ENCODE results near the gene DHDH. TPM values are rescaled to one million over a fixed set of nuclear protein-coding genes. Genes with fewer than 3 reads are reported as not detected.

Gene DHDH
- total RNA-seq, 2 experiments from 2014 or later, result not detected

GRCh38 chr19:48994035-48994386, 60.5 kb downstream of the DHDH start:
- Histone ChIP-seq H3K27ac (ENCODE audit: low read depth, low read length, poor library complexity, severe bottlenecking) (peak overlapping the region; percentile 77), H3K9me2 (ENCODE audit: insufficient read depth, low read length) (no peaks in the 10 kb centered on the region), H3K4me2 (ENCODE audit: low read length) (peak overlapping the region; percentile 78), H3K9me3 (ENCODE audit: low read length) (no peaks in the 10 kb centered on the region), H3K4me3 (ENCODE audit: low read depth, low read length, poor library complexity, severe bottlenecking) (peak overlapping the region; percentile 97), H3K79me2 (ENCODE audit: insufficient read depth, low read depth, low read length) (peaks cover 61% of the 10 kb centered on the region), H3K4me1 (ENCODE audit: insufficient read depth, low read length, poor library complexity, severe bottlenecking) (peaks cover 21% of the 10 kb centered on the region), H2AFZ (ENCODE audit: low read length) (peak overlapping the region; percentile 56; the same call in 1 of the 2 replicates), H4K20me1 (ENCODE audit: insufficient read depth, low read length) (peaks cover 4% of the 10 kb centered on the region; the same call in 1 of the 2 replicates), H3K36me3 (ENCODE audit: insufficient read depth, low read length) (peaks cover 32% of the 10 kb centered on the region)
- intact Hi-C loops (cut with micrococcal nuclease; ENCODE audit: unreplicated experiment), result no loop called here
- BruUV-seq (replicated peaks), result TSS peak; percentile 80
- TF ChIP-seq EZH2phosphoT487 (IDR thresholded peaks at IDR 0.05; ENCODE audit: borderline replicate concordance, low read depth, low read length) (no peak), CTCF (conservative IDR thresholded peaks at IDR 0.05; ENCODE audit: low read length) (no peak)
- CTCF ChIA-PET (ENCODE audit: unreplicated experiment), result interaction anchor here (0.6 to 1.3 kb wide), 3 partner anchors 26 to 178 kb away, joined by 3 to 4 read pairs (median 4); no protein-coding TSS in a partner anchor
- DNase-seq (ENCODE audit: low spot score), result no peak
- POLR2A ChIA-PET, result interaction anchor here (1.0 to 1.5 kb wide), 6 partner anchors 11 to 183 kb away, joined by 3 to 7 read pairs (median 4); partner anchors contain the start of genes BAX and BCAT2

Small RNA genes lying within 50 kb of the gene (small RNA-seq; reads per million reads assigned to genes)
- gene AC026803.1, result not detected

Other genes with a start within 250 kb of the DHDH start
Only the 30 nearest of the 31 such genes appear.
- gene MAMSTR, start 214.0 kb upstream of the DHDH start, total RNA-seq (2014; rRNA removed; shearing (Covaris generic)), result 1.1 and 1.2 TPM in 2 replicates
- 1.2 and 1.8 TPM in 2 replicates for gene MAMSTR, start 214.0 kb upstream of the DHDH start, total RNA-seq (2022)
- 0.09 TPM in 1 of 2 replicates, not detected in the other for gene RASIP1, start 193.1 kb upstream of the DHDH start, total RNA-seq (2014; rRNA removed; shearing (Covaris generic))
- 0.31 and 0.36 TPM in 2 replicates for gene RASIP1, start 193.1 kb upstream of the DHDH start, total RNA-seq (2022)
- gene IZUMO1, start 186.8 kb upstream of the DHDH start, total RNA-seq (2014; rRNA removed; shearing (Covaris generic)), result not detected in 2 replicates
- gene IZUMO1, start 186.8 kb upstream of the DHDH start, total RNA-seq (2022), result not detected in 2 replicates
- 0.03 and 0.08 TPM in 2 replicates for gene FUT1, start 181.1 kb upstream of the DHDH start, total RNA-seq (2014; rRNA removed; shearing (Covaris generic))
- not detected in 2 replicates for gene FUT1, start 181.1 kb upstream of the DHDH start, total RNA-seq (2022)
- not detected in 2 replicates for gene FGF21, start 178.2 kb upstream of the DHDH start, total RNA-seq (2014; rRNA removed; shearing (Covaris generic))
- gene FGF21, start 178.2 kb upstream of the DHDH start, total RNA-seq (2022), result not detected in 2 replicates
- gene BCAT2, start 122.7 kb upstream of the DHDH start, total RNA-seq (2014; rRNA removed; shearing (Covaris generic)), result 44.5 and 47.2 TPM in 2 replicates
- gene BCAT2, start 122.7 kb upstream of the DHDH start, total RNA-seq (2022), result 35.9 and 53.0 TPM in 2 replicates
- 4.5 and 4.9 TPM in 2 replicates for gene HSD17B14, start 97.2 kb upstream of the DHDH start, total RNA-seq (2014; rRNA removed; shearing (Covaris generic))
- 1.8 and 3.2 TPM in 2 replicates for gene HSD17B14, start 97.2 kb upstream of the DHDH start, total RNA-seq (2022)
- gene PLEKHA4, start 65.1 kb upstream of the DHDH start, total RNA-seq (2014; rRNA removed; shearing (Covaris generic)), result 4.7 and 8.4 TPM in 2 replicates
- gene PLEKHA4, start 65.1 kb upstream of the DHDH start, total RNA-seq (2022), result 8.1 and 8.8 TPM in 2 replicates
- 31.5 and 31.7 TPM in 2 replicates for gene PPP1R15A, start 61.3 kb upstream of the DHDH start, total RNA-seq (2014; rRNA removed; shearing (Covaris generic))
- gene PPP1R15A, start 61.3 kb upstream of the DHDH start, total RNA-seq (2022), result 23.4 and 23.8 TPM in 2 replicates
- 0.47 TPM in 1 of 2 replicates, not detected in the other for gene TULP2, start 35.0 kb upstream of the DHDH start, total RNA-seq (2014; rRNA removed; shearing (Covaris generic))
- gene TULP2, start 35.0 kb upstream of the DHDH start, total RNA-seq (2022), result 1.6 and 2.9 TPM in 2 replicates
- 72.6 and 88.7 TPM in 2 replicates for gene NUCB1, start 33.4 kb upstream of the DHDH start, total RNA-seq (2014; rRNA removed; shearing (Covaris generic))
- 73.6 and 85.3 TPM in 2 replicates for gene NUCB1, start 33.4 kb upstream of the DHDH start, total RNA-seq (2022)
- gene BAX, start 21.2 kb downstream of the DHDH start, total RNA-seq (2014; rRNA removed; shearing (Covaris generic)), result 94.9 and 95.2 TPM in 2 replicates
- 83.9 and 93.7 TPM in 2 replicates for gene BAX, start 21.2 kb downstream of the DHDH start, total RNA-seq (2022)
- gene FTL, start 31.6 kb downstream of the DHDH start, total RNA-seq (2014; rRNA removed; shearing (Covaris generic)), result 562 and 602 TPM in 2 replicates
- 438 and 467 TPM in 2 replicates for gene FTL, start 31.6 kb downstream of the DHDH start, total RNA-seq (2022)
- 12.5 and 20.0 TPM in 2 replicates for gene GYS1, start 59.6 kb downstream of the DHDH start, total RNA-seq (2014; rRNA removed; shearing (Covaris generic))
- 28.9 and 29.9 TPM in 2 replicates for gene GYS1, start 59.6 kb downstream of the DHDH start, total RNA-seq (2022)
- 265 and 272 TPM in 2 replicates for gene RUVBL2, start 60.2 kb downstream of the DHDH start, total RNA-seq (2014; rRNA removed; shearing (Covaris generic))
- gene RUVBL2, start 60.2 kb downstream of the DHDH start, total RNA-seq (2022), result 125 and 146 TPM in 2 replicates
- 1.1 TPM in 1 of 2 replicates, not detected in the other for gene LHB, start 83.4 kb downstream of the DHDH start, total RNA-seq (2014; rRNA removed; shearing (Covaris generic))
- not detected in 2 replicates for gene LHB, start 83.4 kb downstream of the DHDH start, total RNA-seq (2022)
- not detected in 2 replicates for gene CGB3, start 90.6 kb downstream of the DHDH start, total RNA-seq (2014; rRNA removed; shearing (Covaris generic))
- gene CGB3, start 90.6 kb downstream of the DHDH start, total RNA-seq (2022), result not detected in 2 replicates
- gene CGB2, start 98.2 kb downstream of the DHDH start, total RNA-seq (2014; rRNA removed; shearing (Covaris generic)), result not detected in 2 replicates
- gene CGB2, start 98.2 kb downstream of the DHDH start, total RNA-seq (2022), result not detected in 2 replicates
- not detected in 2 replicates for gene CGB1, start 103.2 kb downstream of the DHDH start, total RNA-seq (2014; rRNA removed; shearing (Covaris generic))
- gene CGB1, start 103.2 kb downstream of the DHDH start, total RNA-seq (2022), result not detected in 2 replicates
- not detected in 2 replicates for gene CGB5, start 110.1 kb downstream of the DHDH start, total RNA-seq (2014; rRNA removed; shearing (Covaris generic))
- not detected in 2 replicates for gene CGB5, start 110.1 kb downstream of the DHDH start, total RNA-seq (2022)
- gene CGB8, start 115.4 kb downstream of the DHDH start, total RNA-seq (2014; rRNA removed; shearing (Covaris generic)), result not detected in 2 replicates
- gene CGB8, start 115.4 kb downstream of the DHDH start, total RNA-seq (2022), result not detected in 2 replicates
- not detected in 2 replicates for gene CGB7, start 124.0 kb downstream of the DHDH start, total RNA-seq (2014; rRNA removed; shearing (Covaris generic))
- not detected in 2 replicates for gene CGB7, start 124.0 kb downstream of the DHDH start, total RNA-seq (2022)
- not detected in 2 replicates for gene NTF4, start 131.1 kb downstream of the DHDH start, total RNA-seq (2014; rRNA removed; shearing (Covaris generic))
- not detected in 2 replicates for gene NTF4, start 131.1 kb downstream of the DHDH start, total RNA-seq (2022)
- not detected in 2 replicates for gene KCNA7, start 139.0 kb downstream of the DHDH start, total RNA-seq (2014; rRNA removed; shearing (Covaris generic))
- not detected in 2 replicates for gene KCNA7, start 139.0 kb downstream of the DHDH start, total RNA-seq (2022)
- gene SNRNP70, start 151.8 kb downstream of the DHDH start, total RNA-seq (2014; rRNA removed; shearing (Covaris generic)), result 392 and 446 TPM in 2 replicates
- gene SNRNP70, start 151.8 kb downstream of the DHDH start, total RNA-seq (2022), result 181 and 198 TPM in 2 replicates
- 5.5 and 14.7 TPM in 2 replicates for gene LIN7B, start 180.7 kb downstream of the DHDH start, total RNA-seq (2014; rRNA removed; shearing (Covaris generic))
- gene LIN7B, start 180.7 kb downstream of the DHDH start, total RNA-seq (2022), result 3.6 and 4.8 TPM in 2 replicates
- gene C19orf73, start 185.4 kb downstream of the DHDH start, total RNA-seq (2014; rRNA removed; shearing (Covaris generic)), result 5.9 and 8.3 TPM in 2 replicates
- 2.5 and 4.4 TPM in 2 replicates for gene C19orf73, start 185.4 kb downstream of the DHDH start, total RNA-seq (2022)
- 17.1 and 21.2 TPM in 2 replicates for gene PPFIA3, start 185.8 kb downstream of the DHDH start, total RNA-seq (2014; rRNA removed; shearing (Covaris generic))
- 16.2 and 17.8 TPM in 2 replicates for gene PPFIA3, start 185.8 kb downstream of the DHDH start, total RNA-seq (2022)
- not detected in 2 replicates for gene HRC, start 221.7 kb downstream of the DHDH start, total RNA-seq (2014; rRNA removed; shearing (Covaris generic))
- not detected in 2 replicates for gene HRC, start 221.7 kb downstream of the DHDH start, total RNA-seq (2022)
- 11.6 and 20.9 TPM in 2 replicates for gene TRPM4, start 224.1 kb downstream of the DHDH start, total RNA-seq (2014; rRNA removed; shearing (Covaris generic))
- gene TRPM4, start 224.1 kb downstream of the DHDH start, total RNA-seq (2022), result 36.2 and 44.2 TPM in 2 replicates